ENCODE measurements around the gene RNF10.

GRCh38 chr12:120534203-120534702, at the start of gene RNF10:
- no peak for TF ChIP-seq CTCF (IDR thresholded peaks at IDR 0.05)
- peak; percentile 71 to 96 for TF ChIP-seq POLR2A (IDR thresholded peaks at IDR 0.05)

Measured in suprapubic skin (tissue), 3 donors.